ENCODE data around the gene SLC9A1. TPM values are rescaled to one million over a fixed set of nuclear protein-coding genes. Genes with fewer than 3 reads are reported as not detected.

The SLC9A1 gene
- total RNA-seq, 1 experiment from 2014 or later = 22.5 TPM

- TF ChIP-seq ATF2 (CRISPR knock-in tag; IDR thresholded peaks at IDR 0.05; ENCODE audit: borderline replicate concordance, low read depth) (no peak), USF2 (CRISPR knock-in tag; IDR thresholded peaks at IDR 0.05) (no peak), MAX (CRISPR knock-in tag; IDR thresholded peaks at IDR 0.05) (no peak)
Observed at GRCh38 chr1:27147842-27148518, 6.9 kb downstream of the SLC9A1 start (continued).

- POLR2A ChIA-PET = interaction anchor here (0.6 to 2.0 kb wide), 2 partner anchors 9 to 10 kb away, joined by 3 to 20 read pairs; partner anchors contain the start of gene SLC9A1
Observed at GRCh38 chr1:27145934-27146354, 9.0 kb downstream of the SLC9A1 start.

GRCh38 chr1:27144920-27145661 is 9.8 kb downstream of the SLC9A1 start:
- POLR2A ChIA-PET = interaction anchor here (0.7 to 2.0 kb wide), 2 partner anchors 9 to 145 kb away, joined by 3 to 20 read pairs; partner anchors contain the start of gene SLC9A1
- peak overlapping the region; percentile 70 for H3K27ac Mint-ChIP-seq
- CTCF ChIA-PET = interaction anchor here (0.6 to 2.8 kb wide), 15 partner anchors 9 to 291 kb away, joined by 3 to 15 read pairs (median 4); partner anchors contain the start of gene SLC9A1
- no peak overlapping the region for H3K4me3 Mint-ChIP-seq
- ATAC-seq (peak; percentile 31), DNase-seq (ENCODE audit: low spot score) (no peak)
- H3K9me3 Mint-ChIP-seq = no peaks in the 10 kb centered on the region
- H3K36me3 Mint-ChIP-seq = 0 out of 2 replicates have a peak, but pooled peaks cover 3% of the 10 kb centered on the region
- no peaks in the 10 kb centered on the region for H3K27me3 Mint-ChIP-seq (ENCODE audit: low read depth)
- H3K4me1 Mint-ChIP-seq = peaks cover 52% of the 10 kb centered on the region
- TF ChIP-seq E2F4 (CRISPR knock-in tag; IDR thresholded peaks at IDR 0.05; ENCODE audit: borderline replicate concordance, low read depth) (no peak), NFATC4 (CRISPR knock-in tag; IDR thresholded peaks at IDR 0.05) (no peak), PRRX2 (CRISPR knock-in tag; IDR thresholded peaks at IDR 0.05) (no peak), ZSCAN18 (CRISPR knock-in tag; IDR thresholded peaks at IDR 0.05) (no peak), MYBL2 (CRISPR knock-in tag; IDR thresholded peaks at IDR 0.05) (no peak), FOXP1 (CRISPR knock-in tag; IDR thresholded peaks at IDR 0.05; ENCODE audit: borderline replicate concordance) (no peak), TP53 (CRISPR knock-in tag; IDR thresholded peaks at IDR 0.05) (no peak), ZNF317 (CRISPR knock-in tag; IDR thresholded peaks at IDR 0.05; ENCODE audit: borderline replicate concordance, low read depth) (no peak)

More at GRCh38 chr1:27145934-27146354, 9.0 kb downstream of the SLC9A1 start:
- CTCF ChIA-PET = interaction anchor here (1.0 to 2.8 kb wide), 9 partner anchors 9 to 187 kb away, joined by 3 to 15 read pairs (median 5); partner anchors contain the start of gene SLC9A1
- Mint-ChIP-seq H3K27ac (peak overlapping the region; percentile 12), H3K4me3 (no peak overlapping the region), H3K36me3 (0 out of 2 replicates have a peak, but pooled peaks cover 3% of the 10 kb centered on the region), H3K4me1 (peaks cover 52% of the 10 kb centered on the region), H3K9me3 (no peaks in the 10 kb centered on the region), H3K27me3 (ENCODE audit: low read depth) (no peaks in the 10 kb centered on the region)
- DNase-seq (ENCODE audit: low spot score) = no peak
- TF ChIP-seq MLX (CRISPR knock-in tag; IDR thresholded peaks at IDR 0.05) (no peak), FOXK1 (CRISPR knock-in tag; IDR thresholded peaks at IDR 0.05) (no peak), IRF1 (CRISPR knock-in tag; IDR thresholded peaks at IDR 0.05) (no peak), TEAD1 (CRISPR knock-in tag; IDR thresholded peaks at IDR 0.05) (no peak), ZMAT4 (CRISPR knock-in tag; IDR thresholded peaks at IDR 0.05) (no peak), MYBL2 (CRISPR knock-in tag; IDR thresholded peaks at IDR 0.05) (no peak), NR2C2 (CRISPR knock-in tag; IDR thresholded peaks at IDR 0.05) (no peak), RELA (CRISPR knock-in tag; IDR thresholded peaks at IDR 0.05; ENCODE audit: borderline replicate concordance) (no peak), MAX (CRISPR knock-in tag; IDR thresholded peaks at IDR 0.05) (no peak), PRRX2 (CRISPR knock-in tag; IDR thresholded peaks at IDR 0.05) (no peak), GRHL2 (CRISPR knock-in tag; IDR thresholded peaks at IDR 0.05; ENCODE audit: insufficient replicate concordance, severe bottlenecking) (no peak), NFE2L1 (CRISPR knock-in tag; IDR thresholded peaks at IDR 0.05) (no peak)
- 0 out of 2 replicates have a peak, but pooled peaks have one; percentile 4 for ATAC-seq
